Thymus (tissue), 11 donors: Measurements from ENCODE around the gene CARD14. TPM values are rescaled to one million over a fixed set of nuclear protein-coding genes. Genes with fewer than 3 reads are reported as not detected.
"Not testable (repeated sequence)": the region's sequence is repeated elsewhere in the genome, so short reads cannot be mapped to it uniquely, and the experiment has no call there.

Experiments
- DNase-seq, 9 donors: peaks; one replicate each; pipeline ENCODE4 v3.0.0-alpha.2; 2013; ENCODE audit warnings: low spot score in 9 of 9, low read depth in 6 of 9, missing footprints in 1 of 9
- H3K27ac ChIP-seq, 2 donors: one replicate each; pipeline ENCODE4 v1.5.1; 2013; ENCODE audit warnings: control low read depth in 1 of 2, low read depth in 1 of 2, low read length in 1 of 2, mild to moderate bottlenecking in 1 of 2, moderate library complexity in 1 of 2
- H3K27me3 ChIP-seq, 2 donors: one replicate each; pipeline ENCODE4 v1.5.1; 2013; ENCODE audit warnings: low read length in 1 of 2; ENCODE audit not compliant: control insufficient read depth in 2 of 2, insufficient read depth in 1 of 2
- H3K36me3 ChIP-seq, 2 donors: one replicate each; pipeline ENCODE4 v1.5.1; 2013; ENCODE audit warnings: low read length in 1 of 2, mild to moderate bottlenecking in 1 of 2, moderate library complexity in 1 of 2; ENCODE audit not compliant: control insufficient read depth in 2 of 2, insufficient read depth in 2 of 2
- H3K4me1 ChIP-seq, 2 donors: one replicate each; pipeline ENCODE4 v1.5.1; 2013; ENCODE audit warnings: low read length in 2 of 2; ENCODE audit not compliant: control insufficient read depth in 2 of 2, insufficient read depth in 2 of 2
- H3K4me3 ChIP-seq, 2 donors: one replicate each; pipeline ENCODE4 v1.5.1; 2013; ENCODE audit warnings: low read length in 2 of 2, control low read depth in 1 of 2, mild to moderate bottlenecking in 1 of 2
- H3K9me3 ChIP-seq, 2 donors: one replicate each; pipeline ENCODE4 v1.5.1; 2013; ENCODE audit warnings: low read length in 1 of 2, mild to moderate bottlenecking in 1 of 2; ENCODE audit not compliant: control insufficient read depth in 2 of 2, insufficient read depth in 1 of 2
- WGBS: extraction: QIAGEN DNeasy Blood & Tissue Kit; methylation state at CpG from one replicate; pipeline ENCODE4 v1.1.7; 2013; 5-methylcytosine and 5-hydroxymethylcytosine counted together
- polyA plus RNA-seq: library from polyadenylated mRNA; stranded (reverse); fragments of 200-250 nt; gene quantifications from one replicate; pipeline ENCODE4 v1.2.3, GENCODE V29; 2013
- total RNA-seq: library from RNA; stranded (reverse); fragments of 120-200 nt; gene quantifications from one replicate; pipeline ENCODE4 v1.2.4, GENCODE V29; 2013
- donor health status: healthy.

The CARD14 gene
- total and polyA plus RNA-seq, 2 donors, result 0.38 to 1.7 TPM

DNA sequence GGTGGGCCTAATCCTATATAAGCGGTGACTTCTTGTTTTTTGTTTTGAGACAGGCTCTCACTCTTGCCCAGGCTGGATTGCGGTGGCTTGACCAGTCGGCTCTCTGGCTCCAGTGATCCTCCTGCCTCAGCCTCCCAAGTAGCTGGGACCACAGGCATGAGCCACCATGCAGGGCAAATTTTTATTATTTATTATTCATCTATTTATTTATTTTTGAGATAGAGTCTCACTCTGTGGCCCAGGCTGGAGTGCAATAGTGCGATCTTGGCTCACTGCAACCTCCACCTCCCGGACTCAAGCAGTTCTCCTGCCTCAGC lies 86.2 kb downstream of the CARD14 start:
- Histone ChIP-seq H3K4me3 (no peak overlapping the region), H3K27me3 (no peaks in the 10 kb centered on the region), H3K4me1 (peaks cover 2 to 19% of the 10 kb centered on the region in 2 donors), H3K9me3 (no peaks in the 10 kb centered on the region), H3K27ac (no peak overlapping the region), H3K36me3 (no peaks in the 10 kb centered on the region)
- 98% methylated on average over 5 of the region's 5 CpGs for WGBS
- no peak for DNase-seq

DNA sequence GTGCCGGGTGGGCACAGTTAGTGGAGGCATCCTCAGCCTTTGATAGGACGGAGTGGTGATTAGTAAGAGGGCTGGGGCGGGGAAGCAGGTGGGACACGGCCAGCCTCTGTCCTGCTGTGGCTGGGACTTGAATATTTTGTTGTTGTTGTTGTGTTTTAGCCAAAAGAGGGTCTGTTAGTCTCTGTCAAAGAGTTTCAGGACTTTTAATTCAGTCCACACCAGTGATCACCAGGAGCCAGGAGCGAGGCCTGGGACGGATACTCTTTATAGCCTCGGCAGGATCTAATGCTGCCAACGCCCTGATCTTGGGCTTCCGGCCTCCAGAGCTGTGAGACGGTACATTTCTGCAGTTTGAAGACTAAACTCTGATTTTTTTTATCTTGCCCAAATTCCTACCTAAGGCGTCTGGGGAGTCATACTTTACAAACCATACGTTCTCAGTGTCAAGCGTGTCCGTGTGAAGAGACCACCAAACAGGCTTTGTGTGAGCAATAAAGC lies 87.9 kb downstream of the CARD14 start:
- H3K4me3 ChIP-seq, result no peak overlapping the region
- H3K9me3 ChIP-seq, result no peaks in the 10 kb centered on the region
- no peaks in the 10 kb centered on the region for H3K36me3 ChIP-seq
- peaks cover 14 to 33% of the 10 kb centered on the region in 2 donors for H3K4me1 ChIP-seq
- peak overlapping the region in 1 of 2 donors; percentile 46 for H3K27ac ChIP-seq
- WGBS, result 92% methylated on average over 14 of the region's 14 CpGs
- DNase-seq, result no peak
- no peaks in the 10 kb centered on the region for H3K27me3 ChIP-seq

DNA sequence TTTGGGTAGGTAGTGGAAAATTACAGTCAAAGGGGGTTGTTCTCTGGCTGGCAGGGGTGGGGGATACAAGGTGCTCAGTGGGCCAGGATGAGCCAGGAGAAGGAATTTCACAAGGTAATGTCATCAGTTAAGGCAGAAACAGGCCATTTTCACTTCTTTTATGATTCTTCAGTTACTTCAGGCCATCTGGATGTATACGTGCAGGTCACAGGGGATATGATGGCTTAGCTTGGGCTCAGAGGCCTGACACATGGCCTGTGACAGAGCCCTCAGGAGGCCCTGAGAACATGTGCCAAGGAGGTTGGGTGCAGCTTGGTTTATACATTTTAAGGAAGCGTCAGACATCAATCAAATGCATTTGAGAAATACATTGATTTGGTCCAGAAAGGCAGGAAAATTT lies 88.5 kb downstream of the CARD14 start:
- H3K27me3 ChIP-seq, H3K9me3 ChIP-seq, H3K36me3 ChIP-seq, DNase-seq, H3K4me3 ChIP-seq: not testable (repeated sequence)
- H3K27ac ChIP-seq, result peak overlapping the region in 1 of 2 donors; percentile 59
- WGBS, result 92% methylated on average over 2 of the region's 2 CpGs
- H3K4me1 ChIP-seq, result peaks cover 19 to 38% of the 10 kb centered on the region in 2 donors

Other genes with a start within 250 kb of the CARD14 start
- 3.7 TPM for gene TBC1D16, start 134.2 kb upstream of the CARD14 start, total RNA-seq
- 4.2 TPM for gene TBC1D16, start 134.2 kb upstream of the CARD14 start, polyA plus RNA-seq
- gene CCDC40, start 133.4 kb upstream of the CARD14 start, total RNA-seq, result 0.57 TPM
- gene CCDC40, start 133.4 kb upstream of the CARD14 start, polyA plus RNA-seq, result 1.5 TPM
- gene GAA, start 68.4 kb upstream of the CARD14 start, total RNA-seq, result 30.4 TPM
- 56.4 TPM for gene GAA, start 68.4 kb upstream of the CARD14 start, polyA plus RNA-seq
- 116 TPM for gene EIF4A3, start 22.9 kb upstream of the CARD14 start, total RNA-seq
- gene EIF4A3, start 22.9 kb upstream of the CARD14 start, polyA plus RNA-seq, result 76.3 TPM
- gene SGSH, start 50.3 kb downstream of the CARD14 start, total RNA-seq, result 4.0 TPM
- gene SGSH, start 50.3 kb downstream of the CARD14 start, polyA plus RNA-seq, result 38.9 TPM
- 2.3 TPM for gene SLC26A11, start 50.4 kb downstream of the CARD14 start, total RNA-seq
- gene SLC26A11, start 50.4 kb downstream of the CARD14 start, polyA plus RNA-seq, result 17.4 TPM
- 76.4 TPM for gene RNF213, start 90.8 kb downstream of the CARD14 start, total RNA-seq
- 114 TPM for gene RNF213, start 90.8 kb downstream of the CARD14 start, polyA plus RNA-seq
- gene ENDOV, start 245.1 kb downstream of the CARD14 start, total RNA-seq, result 8.3 TPM
- gene ENDOV, start 245.1 kb downstream of the CARD14 start, polyA plus RNA-seq, result 20.7 TPM